ENCODE measurements around the gene ATP13A3.
A peak's percentile ranks its signal among the peaks of the same experiment; 100 is the strongest.

The ATP13A3 gene

DNA sequence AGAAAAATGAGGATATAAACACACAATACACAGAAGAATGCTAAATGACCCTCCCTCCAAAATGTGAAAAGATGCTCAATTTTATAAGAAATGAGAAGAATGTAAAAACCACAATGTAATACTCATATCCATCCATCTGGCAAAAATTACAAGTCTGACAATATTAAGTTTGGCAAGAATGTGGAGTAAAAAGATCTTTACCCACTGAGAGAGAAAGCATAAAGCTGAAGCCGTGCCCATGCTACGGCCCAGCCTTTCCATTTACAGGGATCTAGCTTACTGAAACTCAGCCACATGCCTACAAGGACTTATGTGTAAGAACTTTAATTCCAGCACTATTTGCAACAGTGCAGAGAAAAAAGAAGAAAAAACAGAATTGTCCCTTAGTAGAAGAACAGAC is 42.9 kb downstream of the ATP13A3 start:
- ATAC-seq (replicated peaks; ENCODE audit: extremely low read depth, poor library complexity, severe bottlenecking): no peak
- DNase-seq (ENCODE audit: low spot score in 2 of 2): no peak
- peaks cover 48% of the 10 kb centered on the region for H3K36me3 Mint-ChIP-seq (ENCODE audit: insufficient read depth)
- H3K27ac Mint-ChIP-seq (ENCODE audit: low read depth): peak overlapping the region; percentile 50
- H3K9me3 Mint-ChIP-seq: no peaks in the 10 kb centered on the region
- H3K27me3 Mint-ChIP-seq: no peaks in the 10 kb centered on the region
- H3K4me1 Mint-ChIP-seq: peaks cover 21% of the 10 kb centered on the region
- no peak overlapping the region for H3K4me3 Mint-ChIP-seq

DNA sequence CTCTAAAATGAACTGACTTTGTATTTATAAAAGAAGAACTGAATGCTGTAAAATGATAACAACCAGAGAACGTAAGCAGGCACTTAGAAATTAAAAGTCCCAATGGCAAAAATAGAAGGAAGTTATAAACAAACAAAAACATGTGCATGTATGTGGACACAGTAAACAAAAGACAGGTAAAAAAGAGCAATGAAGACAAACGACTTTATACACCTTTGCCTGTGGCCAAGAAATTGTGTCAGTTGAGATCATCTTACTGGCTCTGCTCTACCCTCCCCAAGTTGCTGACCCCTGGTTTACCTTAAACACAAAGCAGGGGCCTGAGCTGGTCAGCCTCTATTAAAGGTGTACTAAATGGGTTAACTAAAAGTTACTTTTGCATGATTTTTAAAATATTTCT is 46.0 kb downstream of the ATP13A3 start:
- DNase-seq (ENCODE audit: low spot score in 2 of 2) (no peak), ATAC-seq (replicated peaks; ENCODE audit: extremely low read depth, poor library complexity, severe bottlenecking) (no peak)
- Mint-ChIP-seq H3K36me3 (ENCODE audit: insufficient read depth) (peaks cover 56% of the 10 kb centered on the region), H3K27ac (ENCODE audit: low read depth) (no peak overlapping the region), H3K27me3 (no peaks in the 10 kb centered on the region), H3K4me3 (no peak overlapping the region), H3K4me1 (peaks cover 15% of the 10 kb centered on the region), H3K9me3 (no peaks in the 10 kb centered on the region)

DNA sequence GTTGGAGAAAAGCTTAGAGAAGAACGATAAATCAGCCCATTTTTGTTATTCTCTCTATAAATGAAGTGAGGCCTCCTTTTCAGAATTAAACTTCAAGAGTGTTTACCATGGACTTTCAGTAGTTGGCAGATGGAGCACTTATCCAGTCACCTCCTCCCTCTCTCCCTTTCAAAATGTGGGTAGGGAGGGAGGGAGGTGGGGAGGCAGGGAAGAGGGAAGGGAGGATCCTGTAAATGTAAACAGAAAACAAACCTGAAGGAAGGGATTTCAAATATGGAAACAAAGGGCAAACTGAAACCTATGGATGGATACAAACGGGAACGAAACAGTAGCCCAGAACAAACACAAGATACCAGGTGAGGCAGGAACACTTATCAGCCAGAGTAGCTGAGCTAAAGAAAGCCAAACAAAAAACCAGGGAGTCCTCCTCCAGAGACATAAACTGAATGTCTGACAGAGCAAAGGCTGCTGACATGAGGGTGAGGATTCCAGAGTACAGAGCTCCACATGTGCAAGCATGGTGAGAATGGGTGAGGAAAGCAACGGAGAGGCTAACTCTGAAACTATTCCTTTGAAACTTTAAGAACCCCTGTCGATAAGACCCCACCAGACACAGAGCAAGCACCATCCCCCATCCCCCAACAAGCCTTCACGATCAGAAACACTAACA is 46.8 kb downstream of the ATP13A3 start:
- ATAC-seq (replicated peaks; ENCODE audit: extremely low read depth, poor library complexity, severe bottlenecking): no peak
- no peak overlapping the region for H3K27ac Mint-ChIP-seq (ENCODE audit: low read depth)
- no peaks in the 10 kb centered on the region for H3K9me3 Mint-ChIP-seq
- H3K36me3 Mint-ChIP-seq (ENCODE audit: insufficient read depth): peaks cover 56% of the 10 kb centered on the region
- H3K4me3 Mint-ChIP-seq: no peak overlapping the region
- DNase-seq (ENCODE audit: low spot score in 2 of 2): no peak
- H3K4me1 Mint-ChIP-seq: peaks cover 15% of the 10 kb centered on the region
- H3K27me3 Mint-ChIP-seq: no peaks in the 10 kb centered on the region

DNA sequence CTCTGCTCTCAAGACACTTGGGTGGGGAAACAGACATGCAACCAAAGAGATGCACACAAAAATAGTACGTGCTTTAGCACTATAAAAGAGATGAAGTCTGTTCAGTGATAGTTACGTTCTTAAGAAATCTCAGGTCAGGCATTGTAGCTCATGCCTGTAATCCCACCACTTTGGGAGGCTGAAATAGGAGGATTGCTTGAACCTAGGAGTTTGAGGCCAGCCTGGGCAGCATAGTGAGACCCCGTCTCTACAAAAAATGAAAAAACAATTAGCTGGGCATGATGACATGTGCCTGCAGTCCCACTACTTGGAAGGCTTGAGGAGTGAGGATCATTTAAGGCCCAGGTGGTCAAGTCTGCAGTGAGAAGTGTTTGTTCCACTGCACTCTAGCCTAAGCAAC is 52.3 kb downstream of the ATP13A3 start:
- H3K36me3 Mint-ChIP-seq (ENCODE audit: insufficient read depth): peaks cover 59% of the 10 kb centered on the region
- DNase-seq (ENCODE audit: low spot score in 2 of 2) (no peak), ATAC-seq (replicated peaks; ENCODE audit: extremely low read depth, poor library complexity, severe bottlenecking) (no peak)
- no peak overlapping the region for H3K27ac Mint-ChIP-seq (ENCODE audit: low read depth)
- no peak overlapping the region for H3K4me3 Mint-ChIP-seq
- H3K9me3 Mint-ChIP-seq: no peaks in the 10 kb centered on the region
- peaks cover 5% of the 10 kb centered on the region for H3K4me1 Mint-ChIP-seq
- H3K27me3 Mint-ChIP-seq: no peaks in the 10 kb centered on the region

DNA sequence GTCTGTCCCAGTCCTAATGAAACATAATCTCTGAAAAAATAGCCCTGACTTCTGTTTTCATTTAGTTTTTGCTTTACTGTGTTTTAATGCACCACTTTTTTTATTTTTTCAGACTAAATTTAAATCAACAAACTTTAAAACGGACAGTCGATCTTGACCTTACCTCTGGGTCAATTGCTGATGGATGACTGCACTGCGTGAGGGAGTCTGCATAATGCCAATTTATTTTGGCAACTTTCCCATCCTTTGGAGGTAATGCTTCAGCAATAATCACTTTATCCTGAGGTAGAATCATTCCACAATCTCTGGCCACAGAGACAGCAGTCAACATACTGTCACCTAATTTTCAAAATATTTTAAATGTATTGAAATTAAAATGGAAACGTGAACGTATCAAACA is 55.2 kb downstream of the ATP13A3 start:
- H3K4me1 Mint-ChIP-seq: no peaks in the 10 kb centered on the region
- H3K27ac Mint-ChIP-seq (ENCODE audit: low read depth): no peak overlapping the region
- ATAC-seq (replicated peaks; ENCODE audit: extremely low read depth, poor library complexity, severe bottlenecking) (no peak), DNase-seq (ENCODE audit: low spot score in 2 of 2) (no peak)
- no peaks in the 10 kb centered on the region for H3K27me3 Mint-ChIP-seq
- H3K9me3 Mint-ChIP-seq: no peaks in the 10 kb centered on the region
- peaks cover 47% of the 10 kb centered on the region for H3K36me3 Mint-ChIP-seq (ENCODE audit: insufficient read depth)
- H3K4me3 Mint-ChIP-seq: no peak overlapping the region

DNA sequence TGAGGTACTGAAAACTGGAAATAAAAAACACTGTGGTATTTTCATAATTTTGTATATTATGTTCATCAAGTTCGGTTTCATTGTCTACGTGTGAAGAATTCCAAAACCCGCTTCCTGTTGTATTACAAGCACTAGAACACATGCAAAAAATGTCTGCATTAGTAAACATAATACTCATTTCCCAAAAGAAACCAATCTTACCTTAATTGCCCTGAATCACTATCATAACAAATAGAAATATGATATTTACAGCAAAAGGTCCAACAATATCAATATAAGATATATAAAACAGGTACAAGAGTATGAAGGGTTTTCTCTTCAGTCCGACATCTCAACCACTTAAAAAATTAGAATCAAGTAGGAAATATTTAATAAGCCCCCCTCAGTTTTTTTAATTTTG is 61.4 kb downstream of the ATP13A3 start:
- DNase-seq (ENCODE audit: low spot score in 2 of 2) (no peak), ATAC-seq (replicated peaks; ENCODE audit: extremely low read depth, poor library complexity, severe bottlenecking) (no peak)
- H3K36me3 Mint-ChIP-seq (ENCODE audit: insufficient read depth): peaks cover 37% of the 10 kb centered on the region
- no peaks in the 10 kb centered on the region for H3K27me3 Mint-ChIP-seq
- no peak overlapping the region for H3K27ac Mint-ChIP-seq (ENCODE audit: low read depth)
- no peaks in the 10 kb centered on the region for H3K9me3 Mint-ChIP-seq
- no peaks in the 10 kb centered on the region for H3K4me1 Mint-ChIP-seq
- H3K4me3 Mint-ChIP-seq: no peak overlapping the region

DNA sequence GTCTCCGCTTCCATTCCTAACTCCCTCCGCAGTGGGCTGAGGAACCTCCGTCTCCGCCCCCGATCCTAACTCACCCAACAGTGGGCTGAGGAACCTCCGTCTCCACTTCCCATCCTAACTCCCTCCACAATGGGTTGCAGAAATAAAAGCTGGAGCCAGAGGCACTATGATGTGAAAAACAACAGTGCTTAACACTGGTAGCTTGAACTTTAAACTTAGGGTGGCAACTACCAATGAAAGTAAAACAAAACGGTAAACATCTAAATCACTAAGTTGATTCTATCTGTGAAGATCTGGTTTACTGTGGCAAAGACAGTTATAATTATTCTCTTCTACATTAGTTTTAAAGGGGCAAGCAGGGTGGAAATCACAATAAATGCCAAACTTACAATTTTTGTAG is 61.8 kb downstream of the ATP13A3 start:
- H3K4me3 Mint-ChIP-seq: no peak overlapping the region
- H3K27ac Mint-ChIP-seq (ENCODE audit: low read depth): no peak overlapping the region
- H3K9me3 Mint-ChIP-seq: no peaks in the 10 kb centered on the region
- H3K27me3 Mint-ChIP-seq: no peaks in the 10 kb centered on the region
- DNase-seq (ENCODE audit: low spot score in 2 of 2): no peak
- peaks cover 37% of the 10 kb centered on the region for H3K36me3 Mint-ChIP-seq (ENCODE audit: insufficient read depth)
- H3K4me1 Mint-ChIP-seq: no peaks in the 10 kb centered on the region
- ATAC-seq (replicated peaks; ENCODE audit: extremely low read depth, poor library complexity, severe bottlenecking): no peak

DNA sequence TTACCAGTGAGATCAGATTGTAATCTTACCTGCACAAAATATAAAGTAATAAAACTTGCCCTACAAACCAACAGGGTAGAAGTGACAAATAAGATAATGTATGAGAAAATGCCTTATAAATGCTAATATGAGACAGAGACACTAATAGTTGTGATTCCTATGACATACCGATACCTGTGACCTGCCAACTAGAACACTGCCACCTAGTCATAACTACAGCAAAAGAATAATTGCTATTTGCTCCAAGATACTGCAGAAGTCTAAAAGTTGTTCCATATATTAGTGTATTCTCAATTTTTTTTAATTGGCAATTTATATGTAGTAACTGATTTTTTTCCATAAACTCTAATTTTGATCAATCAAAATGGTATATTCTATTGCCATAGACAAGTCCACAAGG is 62.4 kb downstream of the ATP13A3 start:
- DNase-seq (ENCODE audit: low spot score in 2 of 2): no peak
- Mint-ChIP-seq H3K27ac (ENCODE audit: low read depth) (no peak overlapping the region), H3K27me3 (no peaks in the 10 kb centered on the region), H3K4me3 (no peak overlapping the region), H3K36me3 (ENCODE audit: insufficient read depth) (peaks cover 33% of the 10 kb centered on the region), H3K4me1 (no peaks in the 10 kb centered on the region), H3K9me3 (no peaks in the 10 kb centered on the region)
- ATAC-seq (replicated peaks; ENCODE audit: extremely low read depth, poor library complexity, severe bottlenecking): no peak

DNA sequence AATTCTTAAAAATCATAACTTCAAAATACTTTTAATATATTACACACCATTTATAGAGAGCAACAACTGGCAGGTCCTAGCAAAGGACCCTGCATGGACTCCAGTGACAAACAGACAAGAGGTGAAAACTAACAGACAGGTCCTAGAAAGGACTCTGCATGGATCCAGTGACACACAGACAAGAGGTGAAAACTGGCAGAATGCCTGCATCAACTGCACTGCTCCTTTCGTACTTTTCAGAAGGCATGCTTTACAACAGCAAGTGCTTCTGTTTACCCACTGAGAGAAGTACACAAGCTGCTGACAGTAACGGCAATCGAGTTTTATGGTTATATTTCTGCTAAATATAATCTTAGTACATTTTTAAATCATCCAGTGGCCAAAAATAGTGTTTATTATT is 63.5 kb downstream of the ATP13A3 start:
- H3K36me3 Mint-ChIP-seq (ENCODE audit: insufficient read depth): peaks cover 34% of the 10 kb centered on the region
- no peak overlapping the region for H3K27ac Mint-ChIP-seq (ENCODE audit: low read depth)
- no peaks in the 10 kb centered on the region for H3K9me3 Mint-ChIP-seq
- ATAC-seq (replicated peaks; ENCODE audit: extremely low read depth, poor library complexity, severe bottlenecking): no peak
- H3K4me3 Mint-ChIP-seq: no peak overlapping the region
- DNase-seq (ENCODE audit: low spot score in 2 of 2): no peak
- H3K4me1 Mint-ChIP-seq: no peaks in the 10 kb centered on the region
- no peaks in the 10 kb centered on the region for H3K27me3 Mint-ChIP-seq

DNA sequence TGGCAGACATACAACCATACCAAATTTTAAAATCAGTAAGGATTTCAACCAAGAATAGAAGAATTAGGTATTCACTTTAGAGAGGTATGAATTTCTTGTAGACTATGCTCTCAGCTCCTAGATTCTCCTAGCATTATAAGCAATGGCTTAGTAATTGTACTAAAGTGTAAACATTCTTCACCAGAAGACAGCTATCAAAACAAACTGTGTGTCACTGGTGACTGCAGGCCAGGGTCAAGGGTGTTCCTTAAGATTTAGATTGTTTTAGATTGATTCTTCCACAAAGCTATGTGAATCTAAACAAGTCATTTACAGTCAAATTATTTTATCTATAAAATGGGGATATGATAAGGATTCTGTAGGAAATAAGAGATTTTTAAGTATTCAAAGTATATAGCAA is 64.6 kb downstream of the ATP13A3 start:
- Mint-ChIP-seq H3K27me3 (no peaks in the 10 kb centered on the region), H3K36me3 (ENCODE audit: insufficient read depth) (peaks cover 32% of the 10 kb centered on the region), H3K27ac (ENCODE audit: low read depth) (peak overlapping the region; percentile 0), H3K4me3 (no peak overlapping the region), H3K4me1 (no peaks in the 10 kb centered on the region), H3K9me3 (no peaks in the 10 kb centered on the region)
- no peak for ATAC-seq (replicated peaks; ENCODE audit: extremely low read depth, poor library complexity, severe bottlenecking)
- no peak for DNase-seq (ENCODE audit: low spot score in 2 of 2)

DNA sequence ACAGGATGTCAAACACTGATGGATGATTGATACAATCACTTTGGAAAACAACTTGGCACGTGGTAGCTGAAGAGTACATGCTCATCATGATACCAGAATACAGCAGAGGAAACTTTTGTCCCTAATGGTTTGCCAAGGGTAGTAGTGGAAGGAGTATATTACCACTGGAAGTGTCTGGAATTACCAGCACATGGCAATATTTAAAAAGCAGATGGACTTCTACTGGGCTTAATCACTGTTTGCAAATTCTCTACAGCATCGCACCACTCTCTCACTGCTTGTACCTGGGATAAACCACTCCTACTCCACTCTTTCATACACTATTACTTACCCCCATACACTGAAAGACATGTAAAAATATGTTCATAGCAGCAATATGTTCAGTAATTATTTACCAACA is 68.1 kb downstream of the ATP13A3 start:
- Mint-ChIP-seq H3K9me3 (no peaks in the 10 kb centered on the region), H3K4me3 (no peak overlapping the region), H3K4me1 (no peaks in the 10 kb centered on the region), H3K36me3 (ENCODE audit: insufficient read depth) (peaks cover 22% of the 10 kb centered on the region), H3K27me3 (no peaks in the 10 kb centered on the region), H3K27ac (ENCODE audit: low read depth) (no peak overlapping the region)
- ATAC-seq (replicated peaks; ENCODE audit: extremely low read depth, poor library complexity, severe bottlenecking) (no peak), DNase-seq (ENCODE audit: low spot score in 2 of 2) (no peak)

DNA sequence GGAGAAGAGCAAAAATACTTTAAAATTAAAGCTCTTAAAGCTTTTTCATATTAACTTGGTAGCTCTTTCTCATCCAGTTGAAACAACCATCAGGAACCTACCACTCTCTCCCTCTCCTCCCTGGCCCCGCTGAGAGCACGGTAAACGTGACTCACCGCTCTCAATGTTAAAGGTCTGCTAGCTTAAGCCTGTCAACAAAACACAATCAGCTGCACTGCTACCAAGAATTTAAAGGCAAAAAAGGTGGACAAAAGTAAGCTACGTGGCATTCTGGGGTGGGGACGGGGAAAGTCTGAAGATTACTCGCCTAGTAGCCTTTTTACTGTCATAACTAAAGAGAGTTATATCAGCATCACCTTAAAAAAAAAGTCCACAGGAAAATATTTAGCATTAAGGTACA is 79.4 kb downstream of the ATP13A3 start:
- no peaks in the 10 kb centered on the region for H3K4me1 Mint-ChIP-seq
- no peaks in the 10 kb centered on the region for H3K27me3 Mint-ChIP-seq
- H3K4me3 Mint-ChIP-seq: no peak overlapping the region
- DNase-seq (ENCODE audit: low spot score in 2 of 2) (no peak), ATAC-seq (replicated peaks; ENCODE audit: extremely low read depth, poor library complexity, severe bottlenecking) (no peak)
- H3K9me3 Mint-ChIP-seq: no peaks in the 10 kb centered on the region
- H3K36me3 Mint-ChIP-seq (ENCODE audit: insufficient read depth): peaks cover 9% of the 10 kb centered on the region
- no peak overlapping the region for H3K27ac Mint-ChIP-seq (ENCODE audit: low read depth)

DNA sequence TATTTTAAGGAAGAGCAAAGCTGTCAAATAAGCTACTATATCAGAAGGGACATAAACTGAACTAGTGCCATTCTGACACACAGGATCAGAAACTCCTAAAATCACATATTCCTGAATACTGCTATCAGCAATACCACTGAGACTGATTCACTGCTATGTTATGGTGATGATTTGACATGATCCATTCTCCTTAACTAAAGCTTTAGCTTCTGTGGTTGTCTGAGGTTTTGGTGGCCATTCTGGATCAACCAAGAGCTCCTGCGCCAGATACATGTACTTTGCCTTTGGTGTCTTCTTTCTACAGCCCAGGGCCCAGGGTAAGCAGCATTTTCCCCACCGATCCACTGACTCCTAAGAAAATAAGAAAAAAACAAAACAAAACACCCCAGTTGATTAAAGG is 81.0 kb downstream of the ATP13A3 start:
- Mint-ChIP-seq H3K27ac (ENCODE audit: low read depth) (no peak overlapping the region), H3K36me3 (ENCODE audit: insufficient read depth) (peaks cover 9% of the 10 kb centered on the region)

More for the DNA sequence above, 81.0 kb downstream of the ATP13A3 start:
- Mint-ChIP-seq H3K4me3 (no peak overlapping the region), H3K9me3 (no peaks in the 10 kb centered on the region), H3K4me1 (no peaks in the 10 kb centered on the region), H3K27me3 (no peaks in the 10 kb centered on the region)
- no peak for DNase-seq (ENCODE audit: low spot score in 2 of 2)
- ATAC-seq (replicated peaks; ENCODE audit: extremely low read depth, poor library complexity, severe bottlenecking): no peak
